ENCODE measurements around the gene PPM1B. TPM values are rescaled to one million over a fixed set of nuclear protein-coding genes. Genes with fewer than 3 reads are reported as not detected.

Gene PPM1B
- total and polyA plus RNA-seq, 2 experiments from 2014 or later = 17.4 to 19.7 TPM

- no peak overlapping the region for H3K4me2 ChIP-seq (ENCODE audit: unreplicated experiment)
- no peak overlapping the region for H3K9ac ChIP-seq
- H3K4me3 ChIP-seq = no peak overlapping the region
- no peak for DNase-seq
- no peaks in the 10 kb centered on the region for H3K27me3 ChIP-seq (replicated peaks; ENCODE audit: insufficient read depth)
- no peaks in the 10 kb centered on the region for H4K20me1 ChIP-seq (ENCODE audit: insufficient read depth)
- in situ Hi-C loops (cut with MboI) = no loop called here
- H3K4me1 ChIP-seq (ENCODE audit: insufficient read depth) = peaks cover 14% of the 10 kb centered on the region
- no peak for TF ChIP-seq EZH2phosphoT487 (IDR thresholded peaks at IDR 0.05; ENCODE audit: insufficient read depth, low read depth)
- 86% methylated on average over 4 of the region's 4 CpGs for WGBS, 2 experiments (ENCODE audit: low coverage in 1 of 2, low lambda C conversion rate in 2 of 2, missing lambda C conversion rate in 2 of 2)
- H3K79me2 ChIP-seq (ENCODE audit: insufficient read depth) = no peaks in the 10 kb centered on the region
- no peaks in the 10 kb centered on the region for H3K9me2 ChIP-seq (ENCODE audit: insufficient read depth)
- no peaks in the 10 kb centered on the region for H3K36me3 ChIP-seq (ENCODE audit: low read depth)
- no peak overlapping the region for H3K27ac ChIP-seq
- no peaks in the 10 kb centered on the region for H3K9me3 ChIP-seq (ENCODE audit: low read depth)
- H2AFZ ChIP-seq = no peak overlapping the region
- peaks cover 15% of the 10 kb centered on the region; the same call in 1 of the 2 replicates for H3F3A ChIP-seq (ENCODE audit: insufficient read depth)
Observed at GRCh38 chr2:44137872-44138551, 30.7 kb upstream of the PPM1B start.

GRCh38 chr2:44139741-44140140 lies 28.9 kb upstream of the PPM1B start:
- WGBS, 2 experiments (ENCODE audit: low coverage in 1 of 2, low lambda C conversion rate in 2 of 2, missing lambda C conversion rate in 2 of 2) = 61 to 69% methylated on average over 1 of the region's 1 CpG
- in situ Hi-C loops (cut with MboI) = no loop called here

GRCh38 chr2:44142306-44142705 lies 26.4 kb upstream of the PPM1B start:
- H3K4me2 ChIP-seq (ENCODE audit: unreplicated experiment) = no peak overlapping the region
- H3F3A ChIP-seq (ENCODE audit: insufficient read depth) = no peaks in the 10 kb centered on the region
- H3K4me1 ChIP-seq (ENCODE audit: insufficient read depth) = no peaks in the 10 kb centered on the region
- H2AFZ ChIP-seq = no peak overlapping the region
- H3K9me3 ChIP-seq (ENCODE audit: low read depth) = no peaks in the 10 kb centered on the region
- in situ Hi-C loops (cut with MboI) = no loop called here
- H3K79me2 ChIP-seq (ENCODE audit: insufficient read depth) = no peaks in the 10 kb centered on the region
- no peak overlapping the region for H3K27ac ChIP-seq
- TF ChIP-seq EZH2 (IDR thresholded peaks at IDR 0.05; ENCODE audit: insufficient read depth, poor library complexity, severe bottlenecking) (no peak), EZH2phosphoT487 (IDR thresholded peaks at IDR 0.05; ENCODE audit: insufficient read depth, low read depth) (no peak)
- H3K27me3 ChIP-seq (replicated peaks; ENCODE audit: insufficient read depth) = no peaks in the 10 kb centered on the region
- H3K9me2 ChIP-seq (ENCODE audit: insufficient read depth) = no peaks in the 10 kb centered on the region
- H4K20me1 ChIP-seq (ENCODE audit: insufficient read depth) = no peaks in the 10 kb centered on the region
- no peaks in the 10 kb centered on the region for H3K36me3 ChIP-seq (ENCODE audit: low read depth)
- no peak overlapping the region for H3K9ac ChIP-seq
- WGBS, 2 experiments (ENCODE audit: low coverage in 1 of 2, low lambda C conversion rate in 2 of 2, missing lambda C conversion rate in 2 of 2) = 68 to 76% methylated on average over 1 of the region's 1 CpG
- no peak overlapping the region for H3K4me3 ChIP-seq
- DNase-seq = no peak

More at GRCh38 chr2:44139741-44140140, 28.9 kb upstream of the PPM1B start:
- TF ChIP-seq EZH2 (IDR thresholded peaks at IDR 0.05; ENCODE audit: insufficient read depth, poor library complexity, severe bottlenecking) (no peak), EZH2phosphoT487 (IDR thresholded peaks at IDR 0.05; ENCODE audit: insufficient read depth, low read depth) (no peak)
- Histone ChIP-seq H3K9me3 (ENCODE audit: low read depth) (no peaks in the 10 kb centered on the region), H3K4me3 (no peak overlapping the region), H3K79me2 (ENCODE audit: insufficient read depth) (no peaks in the 10 kb centered on the region), H3K9ac (no peak overlapping the region), H3K9me2 (ENCODE audit: insufficient read depth) (no peaks in the 10 kb centered on the region), H4K20me1 (ENCODE audit: insufficient read depth) (no peaks in the 10 kb centered on the region), H2AFZ (no peak overlapping the region), H3K36me3 (ENCODE audit: low read depth) (no peaks in the 10 kb centered on the region), H3K27ac (no peak overlapping the region), H3K27me3 (replicated peaks; ENCODE audit: insufficient read depth) (no peaks in the 10 kb centered on the region), H3F3A (ENCODE audit: insufficient read depth) (peaks cover 15% of the 10 kb centered on the region; the same call in 1 of the 2 replicates), H3K4me1 (ENCODE audit: insufficient read depth) (peaks cover 14% of the 10 kb centered on the region), H3K4me2 (ENCODE audit: unreplicated experiment) (no peak overlapping the region)
- DNase-seq = no peak

- 54 to 56% methylated on average over 3 of the region's 3 CpGs for WGBS, 2 experiments (ENCODE audit: low coverage in 1 of 2, low lambda C conversion rate in 2 of 2, missing lambda C conversion rate in 2 of 2)
- H3K9me3 ChIP-seq (ENCODE audit: low read depth) = no peaks in the 10 kb centered on the region
- no peak overlapping the region for H3K27ac ChIP-seq
- H3K4me2 ChIP-seq (ENCODE audit: unreplicated experiment) = no peak overlapping the region
- no peaks in the 10 kb centered on the region for H3F3A ChIP-seq (ENCODE audit: insufficient read depth)
- no peak overlapping the region for H2AFZ ChIP-seq
- in situ Hi-C loops (cut with MboI) = no loop called here
- H3K9ac ChIP-seq = no peak overlapping the region
- no peaks in the 10 kb centered on the region for H4K20me1 ChIP-seq (ENCODE audit: insufficient read depth)
- no peak overlapping the region for H3K4me3 ChIP-seq
- no peaks in the 10 kb centered on the region for H3K4me1 ChIP-seq (ENCODE audit: insufficient read depth)
- no peak for DNase-seq
- H3K36me3 ChIP-seq (ENCODE audit: low read depth) = no peaks in the 10 kb centered on the region
- H3K79me2 ChIP-seq (ENCODE audit: insufficient read depth) = no peaks in the 10 kb centered on the region
- TF ChIP-seq EZH2 (IDR thresholded peaks at IDR 0.05; ENCODE audit: insufficient read depth, poor library complexity, severe bottlenecking) = no peak
- no peak for TF ChIP-seq EZH2phosphoT487 (IDR thresholded peaks at IDR 0.05; ENCODE audit: insufficient read depth, low read depth)
- H3K9me2 ChIP-seq (ENCODE audit: insufficient read depth) = no peaks in the 10 kb centered on the region
- H3K27me3 ChIP-seq (replicated peaks; ENCODE audit: insufficient read depth) = no peaks in the 10 kb centered on the region
Observed at GRCh38 chr2:44143701-44144100, 25.0 kb upstream of the PPM1B start.

Measured in GM23248 (cell line).